Caco-2 (cell line): ENCODE measurements around the gene PNMA8C. TPM values are rescaled to one million over a fixed set of nuclear protein-coding genes. Genes with fewer than 3 reads are reported as not detected.
"Not testable (repeated sequence)": the region's sequence is repeated elsewhere in the genome, so short reads cannot be mapped to it uniquely, and the experiment has no call there.

Experiments
- BruUV-seq: library from RNA; stranded (reverse); fragments of 400-500 nt; replicated peaks from 2 replicates; lab custom pipeline; 2021; lab: Mats Ljungman, UMichigan
- CTCF ChIA-PET: fragments of 300-600 bp; sonication (Branson Sonifier 250); formaldehyde crosslinking; loops from one replicate; lab custom pipeline; 2022; ENCODE audit warnings: antibody characterized with exemption; lab: Charles Lee
- POLR2A ChIA-PET: fragments of 300-600 bp; sonication (Branson Sonifier 250); formaldehyde crosslinking; loops from one replicate; lab custom pipeline; 2022; ENCODE audit warnings: antibody characterized with exemption; lab: Charles Lee
- DNase-seq, 2 experiments: peaks; one replicate each; pipeline versions ENCODE4 v3.0.0 to v3.0.0-alpha.2; 2020 to 2022
- H3K27me3 ChIP-seq: replicated peaks from 2 replicates; pipeline ENCODE4 v1.6.0; 2011; ENCODE audit warnings: low read length; ENCODE audit not compliant: control insufficient read depth, insufficient read depth
- H3K36me3 ChIP-seq: 2 replicates; pipeline ENCODE4 v1.5.1; 2011; ENCODE audit warnings: low read length; ENCODE audit not compliant: control insufficient read depth, insufficient read depth
- H3K4me1 ChIP-seq: fragments of 250-450 bp; sonication (Bioruptor Pico); 2 replicates; pipeline ENCODE4 v1.5.1; 2020; ENCODE audit warnings: mild to moderate bottlenecking
- H3K4me3 ChIP-seq: 2 replicates; pipeline ENCODE4 v1.5.1; 2011; ENCODE audit warnings: low read depth, mild to moderate bottlenecking, control low read depth, low read length
- H3K9me3 ChIP-seq: fragments of 250-450 bp; sonication (Bioruptor Pico); 2 replicates; pipeline ENCODE4 v1.5.1; 2020; ENCODE audit warnings: mild to moderate bottlenecking, moderate library complexity
- H3K27ac Mint-ChIP-seq: one replicate; pipeline ENCODE4 v1.8.0; 2022; ENCODE audit warnings: mixed read lengths; ENCODE audit not compliant: unreplicated experiment
- H3K27me3 Mint-ChIP-seq: one replicate; pipeline ENCODE4 v1.8.0; 2022; ENCODE audit warnings: mixed read lengths; ENCODE audit not compliant: insufficient read depth, unreplicated experiment
- H3K36me3 Mint-ChIP-seq: one replicate; pipeline ENCODE4 v1.8.0; 2022; ENCODE audit warnings: mild to moderate bottlenecking, mixed read lengths; ENCODE audit not compliant: insufficient read depth, unreplicated experiment
- H3K4me1 Mint-ChIP-seq: one replicate; pipeline ENCODE4 v1.8.0; 2022; ENCODE audit warnings: low read depth, mixed read lengths; ENCODE audit not compliant: unreplicated experiment
- H3K4me3 Mint-ChIP-seq: one replicate; pipeline ENCODE4 v1.8.0; 2022; ENCODE audit warnings: mild to moderate bottlenecking, moderate library complexity, mixed read lengths; ENCODE audit not compliant: unreplicated experiment
- H3K9me3 Mint-ChIP-seq: one replicate; pipeline ENCODE4 v1.8.0; 2022; ENCODE audit warnings: mixed read lengths; ENCODE audit not compliant: unreplicated experiment
- CTCF ChIP-seq, 2 experiments: fragments of 200-600 bp in 1 of 2; IDR thresholded peaks; 1 replicate in 1 of 2; 2 replicates in 1 of 2; pipeline versions ENCODE4 v1.5.1 to v1.8.0; 2011 to 2022; ENCODE audit warnings: antibody characterized with exemption in 1 of 2, control low read depth in 1 of 2, inconsistent platforms in 1 of 2, low read depth in 1 of 2, low read length in 1 of 2, mild to moderate bottlenecking in 1 of 2, moderate library complexity in 1 of 2; ENCODE audit not compliant: insufficient read depth in 1 of 2, severe bottlenecking in 1 of 2, unreplicated experiment in 1 of 2
- intact Hi-C: fragments of 100-400 bp; cut with micrococcal nuclease; formaldehyde crosslinking; loops from one replicate; pipeline ENCODE4 v1.10.0; 2022; ENCODE audit not compliant: unreplicated experiment
- total RNA-seq: library from RNA; stranded (reverse); gene quantifications from 2 replicates; pipeline ENCODE4 v1.2.3, GENCODE V29; 2022

Gene PNMA8C
- total RNA-seq, 1 experiment from 2014 or later = not detected

GRCh38 chr19:46442808-46443450 is 14.2 kb upstream of the PNMA8C start:
- no peak for DNase-seq
- Histone ChIP-seq H3K27me3 (no peaks in the 10 kb centered on the region), H3K36me3 (no peaks in the 10 kb centered on the region), H3K9me3 (no peaks in the 10 kb centered on the region), H3K4me3 (no peak overlapping the region), H3K4me1 (no peaks in the 10 kb centered on the region)
- H3K27ac Mint-ChIP-seq = no peak overlapping the region
- peaks cover 3% of the 10 kb centered on the region for H3K27me3 Mint-ChIP-seq
- H3K9me3 Mint-ChIP-seq = no peaks in the 10 kb centered on the region
- TF ChIP-seq CTCF (IDR thresholded peaks at IDR 0.05; ENCODE audit: insufficient read depth in 1 of 2, low read depth in 1 of 2, low read length in 1 of 2, severe bottlenecking in 1 of 2, unreplicated experiment in 1 of 2) = no peak
- intact Hi-C loops = no loop called here
- no peaks in the 10 kb centered on the region for H3K36me3 Mint-ChIP-seq
- POLR2A ChIA-PET = no interaction called here
- no peaks in the 10 kb centered on the region for H3K4me1 Mint-ChIP-seq
- CTCF ChIA-PET = no interaction called here
- BruUV-seq = no TSS peak
- H3K4me3 Mint-ChIP-seq = no peak overlapping the region

- CTCF ChIA-PET = interaction anchor here (0.6 kb wide), 1 partner anchor 309 kb away, joined by 3 read pairs; no protein-coding TSS in a partner anchor
These were observed 13.1 kb upstream of the PNMA8C start for GRCh38 chr19:46441866-46442265.

GRCh38 chr19:46435689-46436088 is 7.0 kb upstream of the PNMA8C start:
- H3K4me1 ChIP-seq, BruUV-seq, H3K9me3 Mint-ChIP-seq, POLR2A ChIA-PET, H3K4me3 ChIP-seq, H3K9me3 ChIP-seq, H3K4me1 Mint-ChIP-seq, intact Hi-C loops, H3K27ac Mint-ChIP-seq, DNase-seq, H3K27me3 Mint-ChIP-seq, H3K36me3 Mint-ChIP-seq, H3K4me3 Mint-ChIP-seq, H3K27me3 ChIP-seq, H3K36me3 ChIP-seq: not testable (repeated sequence)
- CTCF ChIA-PET = interaction anchor here (0.6 to 1.0 kb wide), 3 partner anchors 19 to 1484 kb away, joined by 3 to 4 read pairs (median 3); no protein-coding TSS in a partner anchor

More at GRCh38 chr19:46441866-46442265, 13.1 kb upstream of the PNMA8C start:
- Histone ChIP-seq H3K4me1 (no peaks in the 10 kb centered on the region), H3K4me3 (no peak overlapping the region), H3K9me3 (no peaks in the 10 kb centered on the region), H3K36me3 (no peaks in the 10 kb centered on the region), H3K27me3 (no peaks in the 10 kb centered on the region)
- BruUV-seq = no TSS peak
- intact Hi-C loops = no loop called here
- POLR2A ChIA-PET = no interaction called here
- no peak for DNase-seq
- Mint-ChIP-seq H3K9me3 (no peaks in the 10 kb centered on the region), H3K36me3 (no peaks in the 10 kb centered on the region), H3K4me3 (no peak overlapping the region), H3K27me3 (no peaks in the 10 kb centered on the region), H3K4me1 (no peaks in the 10 kb centered on the region), H3K27ac (no peak overlapping the region)
- no peak for TF ChIP-seq CTCF (IDR thresholded peaks at IDR 0.05; ENCODE audit: insufficient read depth in 1 of 2, low read depth in 1 of 2, low read length in 1 of 2, severe bottlenecking in 1 of 2, unreplicated experiment in 1 of 2)
